Left lung (tissue), 10 donors: Measurements from ENCODE around the gene ZNF581. TPM values are rescaled to one million over a fixed set of nuclear protein-coding genes. Genes with fewer than 3 reads are reported as not detected.

ENCODE experiments used
- ATAC-seq: fragments of 200-7000 bp; cut with Tn5 transposase; one replicate; pipeline ENCODE4 v1.9.1; 2020; ENCODE audit warnings: moderate library complexity
- DNase-seq, 4 donors: peaks; one replicate each; pipeline ENCODE4 v3.0.0-alpha.2; 2013 to 2020
- H3K27ac ChIP-seq, 2 donors: fragments of 200-600 bp; sonication (generic) in 1 of 2; one replicate each; pipeline versions ENCODE4 v1.5.0 to v1.8.0; 2020 to 2021
- H3K27me3 ChIP-seq, 2 donors: fragments of 200-600 bp; sonication (generic) in 1 of 2; one replicate each; pipeline versions ENCODE4 v1.5.0 to v1.8.0; 2020 to 2021
- H3K36me3 ChIP-seq, 2 donors: fragments of 200-600 bp; sonication (generic) in 1 of 2; one replicate each; pipeline versions ENCODE4 v1.5.0 to v1.8.0; 2020 to 2021
- H3K4me1 ChIP-seq, 2 donors: fragments of 200-600 bp; one replicate each; pipeline ENCODE4 v1.8.0; 2021
- H3K4me3 ChIP-seq, 2 donors: fragments of 200-600 bp; sonication (generic) in 1 of 2; one replicate each; pipeline versions ENCODE4 v1.5.0 to v1.8.0; 2020 to 2021; ENCODE audit warnings: mild to moderate bottlenecking in 1 of 2
- H3K9me3 ChIP-seq, 2 donors: fragments of 200-600 bp; sonication (generic) in 1 of 2; one replicate each; pipeline versions ENCODE4 v1.5.0 to v1.8.0; 2020 to 2021
- CTCF ChIP-seq, 2 donors: fragments of 200-600 bp; sonication (generic) in 1 of 2; IDR thresholded peaks; one replicate each; pipeline versions ENCODE4 v1.5.0 to v1.8.0; 2021; ENCODE audit warnings: antibody characterized with exemption in 2 of 2
- intact Hi-C, 2 donors: fragments of 100-400 bp; cut with DNase I; formaldehyde crosslinking; loops; one replicate each; pipeline versions ENCODE4 v1.11.2 to v1.14.2; 2022
- polyA plus RNA-seq, 6 donors: library from polyadenylated mRNA; unstranded; fragments of 120-200 nt; gene quantifications; one replicate each; pipeline ENCODE4 v1.2.1, GENCODE V29; 2013; ENCODE audit not compliant: insufficient read length in 6 of 6
- total RNA-seq, 2 donors: library from RNA; stranded (reverse); fragmentation: NEBNext Ultra II Directional; extraction: Animal tissue kit (Norgen Biotek cat#: 25700); gene quantifications; one replicate each; pipeline ENCODE4 v1.2.1, GENCODE V29; 2021
- donor health status: DM: no; HTN: yes; CAD: no.
- donor health status: DM: no; HTN: no; CAD: no.

ZNF581 gene
- total and polyA plus RNA-seq, 8 donors = 14.5 to 32.3 (median 27.2) TPM

- ATAC-seq (no peak), DNase-seq (peak in 1 of 4 donors; percentile 84)
- peaks cover 11 to 64% of the 10 kb centered on the region in 2 donors for H3K4me1 ChIP-seq
- H3K27ac ChIP-seq = peak overlapping the region in 1 of 2 donors; percentile 79
- no peak overlapping the region for H3K4me3 ChIP-seq
- no peak for TF ChIP-seq CTCF (IDR thresholded peaks at IDR 0.05)
- intact Hi-C loops = no loop called here
- peaks cover 0 to 21% of the 10 kb centered on the region in 2 donors for H3K36me3 ChIP-seq
- H3K27me3 ChIP-seq = no peaks in the 10 kb centered on the region
- H3K9me3 ChIP-seq = no peaks in the 10 kb centered on the region
Observed at GRCh38 chr19:55621673-55622231, 21.7 kb upstream of the ZNF581 start.

GRCh38 chr19:55622242-55622969, 21.0 kb upstream of the ZNF581 start:
- peak in 1 of 4 donors; percentile 79 for DNase-seq
- TF ChIP-seq CTCF (IDR thresholded peaks at IDR 0.05) = no peak
- Histone ChIP-seq H3K27ac (no peak overlapping the region), H3K4me3 (no peak overlapping the region), H3K9me3 (no peaks in the 10 kb centered on the region), H3K36me3 (peaks cover 0 to 15% of the 10 kb centered on the region in 2 donors), H3K27me3 (no peaks in the 10 kb centered on the region), H3K4me1 (peaks cover 11 to 64% of the 10 kb centered on the region in 2 donors)
- no peak for ATAC-seq
- intact Hi-C loops = no loop called here

- ATAC-seq = no peak
- H3K4me3 ChIP-seq = no peak overlapping the region
- no peak for TF ChIP-seq CTCF (IDR thresholded peaks at IDR 0.05)
- peaks cover 11 to 57% of the 10 kb centered on the region in 2 donors for H3K4me1 ChIP-seq
- H3K27me3 ChIP-seq = no peaks in the 10 kb centered on the region
- peaks cover 0 to 9% of the 10 kb centered on the region in 2 donors for H3K36me3 ChIP-seq
- H3K9me3 ChIP-seq = no peaks in the 10 kb centered on the region
- intact Hi-C loops = no loop called here
- peak in 1 of 4 donors; percentile 63 for DNase-seq
- no peak overlapping the region for H3K27ac ChIP-seq
Observed at GRCh38 chr19:55623130-55623529, 20.3 kb upstream of the ZNF581 start.

- peaks cover 0 to 9% of the 10 kb centered on the region in 2 donors for H3K36me3 ChIP-seq
- ATAC-seq (no peak), DNase-seq (no peak)
- H3K27me3 ChIP-seq = no peaks in the 10 kb centered on the region
- intact Hi-C loops = no loop called here
- peak overlapping the region in 1 of 2 donors; percentile 88 for H3K27ac ChIP-seq
- peaks cover 11 to 53% of the 10 kb centered on the region in 2 donors for H3K4me1 ChIP-seq
- H3K9me3 ChIP-seq = no peaks in the 10 kb centered on the region
- no peak for TF ChIP-seq CTCF (IDR thresholded peaks at IDR 0.05)
- H3K4me3 ChIP-seq = peak overlapping the region in 1 of 2 donors; percentile 45
Observed at GRCh38 chr19:55623561-55623960, 19.9 kb upstream of the ZNF581 start.
